ENCODE results near the gene HAO2. TPM values are rescaled to one million over a fixed set of nuclear protein-coding genes. Genes with fewer than 3 reads are reported as not detected.

Gene HAO2
- polyA plus RNA-seq, 4 donors = 82.4 to 106 (median 96.9) TPM

DNA sequence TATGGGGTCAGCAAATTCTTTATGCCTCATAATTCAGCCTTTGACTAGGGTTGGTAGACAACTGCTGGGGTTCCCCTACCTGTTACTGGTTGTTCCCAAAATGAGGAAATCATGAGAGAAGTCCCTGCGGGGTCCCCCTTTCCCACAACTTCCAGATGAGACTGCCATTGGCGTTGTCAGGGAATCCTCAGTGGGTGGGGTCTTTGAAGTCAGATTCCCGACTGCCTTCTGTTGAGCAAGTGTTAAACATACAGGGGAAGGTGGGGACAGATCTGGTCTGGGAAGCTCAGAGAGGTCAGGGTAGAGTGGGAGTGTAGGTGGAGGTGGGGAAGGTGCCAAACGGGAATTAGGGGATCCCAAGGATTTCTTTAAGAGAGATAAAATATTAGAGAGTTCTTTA, 61.1 kb downstream of the HAO2 start:
- DNase-seq (ENCODE audit: low read depth in 4 of 4, low spot score in 3 of 4) = no peak

GRCh38 chr1:119430486-119430885, 61.9 kb downstream of the HAO2 start:
- no peak for DNase-seq (ENCODE audit: low read depth in 4 of 4, low spot score in 3 of 4)

DNA sequence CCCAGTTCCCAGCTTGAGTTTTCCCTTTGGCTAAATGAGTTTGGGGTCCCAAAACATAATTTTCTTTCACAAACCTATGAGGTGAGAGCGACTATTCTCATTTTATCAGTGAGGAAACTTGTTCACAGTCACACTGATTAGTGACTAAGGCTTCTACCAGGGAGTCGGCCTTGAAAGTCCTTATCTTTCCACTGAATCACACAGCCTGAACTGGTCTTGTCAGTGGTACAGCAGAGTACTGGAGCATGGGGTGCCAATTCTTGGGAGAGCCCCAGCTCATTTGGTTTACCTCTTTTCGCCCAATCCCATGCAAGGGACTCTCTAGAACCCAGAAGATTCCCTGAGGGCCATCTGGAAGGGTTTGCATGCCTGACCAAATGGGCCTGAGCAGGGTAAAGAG, 63.3 kb downstream of the HAO2 start:
- no peak for DNase-seq (ENCODE audit: low read depth in 4 of 4, low spot score in 3 of 4)

GRCh38 chr1:119435052-119435451, 66.5 kb downstream of the HAO2 start:
- DNase-seq (ENCODE audit: low read depth in 4 of 4, low spot score in 3 of 4) = no peak

DNA sequence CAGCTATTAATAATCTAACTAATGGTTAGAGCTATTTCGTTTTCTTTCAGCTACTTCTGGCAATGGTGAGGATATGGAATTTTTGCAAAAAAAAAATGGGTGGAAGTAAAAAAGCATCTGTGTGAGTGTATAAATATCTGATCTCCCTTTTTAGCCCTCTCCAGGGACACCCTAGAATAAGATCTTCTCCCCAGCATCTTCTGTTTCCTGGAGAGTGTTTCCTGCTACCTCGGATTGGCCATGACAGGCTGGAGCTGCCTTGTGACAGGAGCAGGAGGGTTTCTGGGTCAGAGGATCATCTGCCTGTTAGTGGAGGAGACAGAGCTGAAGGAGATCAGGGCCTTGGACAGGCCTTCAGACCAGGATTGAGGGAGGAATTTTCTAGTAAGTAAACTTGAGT, 70.2 kb downstream of the HAO2 start:
- no peak for DNase-seq (ENCODE audit: low read depth in 4 of 4, low spot score in 3 of 4)

DNA sequence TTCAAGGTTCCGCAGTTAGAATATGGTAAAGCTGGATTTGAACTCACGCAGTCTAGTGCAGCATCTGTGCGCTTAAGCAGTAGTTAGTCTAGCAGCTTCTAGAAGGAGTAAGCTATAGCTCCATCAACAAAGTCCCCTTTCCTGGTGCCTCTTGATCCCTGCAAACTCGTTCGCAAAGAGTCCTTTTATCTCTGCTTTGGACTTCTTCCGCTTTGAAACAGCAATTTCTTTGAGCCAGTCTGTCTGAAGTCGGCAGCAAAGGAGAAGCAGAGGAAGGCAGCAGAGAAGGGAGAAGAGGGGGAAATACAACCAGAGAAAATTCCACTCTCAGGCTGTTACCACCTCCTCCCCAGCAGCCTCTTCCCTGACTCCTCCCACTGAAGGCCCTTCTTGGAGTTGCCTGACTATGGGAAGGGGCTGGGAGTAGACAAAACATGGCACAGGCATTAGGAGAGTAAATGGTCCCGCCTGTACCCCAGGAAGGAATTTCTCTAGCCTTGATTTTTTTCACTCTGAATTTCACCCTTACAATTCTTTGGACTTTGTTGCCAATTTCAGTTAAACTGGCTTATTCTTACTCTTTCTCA, 72.2 kb downstream of the HAO2 start:
- DNase-seq (ENCODE audit: low read depth in 4 of 4, low spot score in 3 of 4) = no peak

- no peak for DNase-seq (ENCODE audit: low read depth in 4 of 4, low spot score in 3 of 4)
Observed at GRCh38 chr1:119442756-119443155, 74.2 kb downstream of the HAO2 start.

Other genes with a start within 250 kb of the HAO2 start
- 10 to 100 TPM; 20.4 to 23.2 (median 21.3) TPM for gene WARS2, start 228.1 kb upstream of the HAO2 start, polyA plus RNA-seq (ENCODE audit: insufficient read length in 4 of 4)
- gene HSD3B2, start 46.4 kb downstream of the HAO2 start, polyA plus RNA-seq (ENCODE audit: insufficient read length in 4 of 4) = 1 to 10 TPM; 1.2 to 1.8 (median 1.6) TPM
- gene HSD3B1, start 138.4 kb downstream of the HAO2 start, polyA plus RNA-seq (ENCODE audit: insufficient read length in 4 of 4) = under 1 TPM in 3 of 4 donors, not detected in 1; 0.13 to 0.89 (median 0.43) TPM

Measured in right renal pelvis (tissue), 4 donors.